22Rv1 (cell line): ENCODE data around the gene WTIP.

Experiments
- ZFX ChIP-seq: fragments of 450-650 bp; IDR thresholded peaks from 2 replicates; pipeline ENCODE4 v1.6.1; 2017; ENCODE audit warnings: antibody characterized with exemption, borderline replicate concordance
- TF ChIP-seq, protein P1 (sequence below): fragments of 450-650 bp; IDR thresholded peaks from 2 replicates; pipeline ENCODE4 v1.5.1; 2017; ENCODE audit warnings: mild to moderate bottlenecking

DNA sequence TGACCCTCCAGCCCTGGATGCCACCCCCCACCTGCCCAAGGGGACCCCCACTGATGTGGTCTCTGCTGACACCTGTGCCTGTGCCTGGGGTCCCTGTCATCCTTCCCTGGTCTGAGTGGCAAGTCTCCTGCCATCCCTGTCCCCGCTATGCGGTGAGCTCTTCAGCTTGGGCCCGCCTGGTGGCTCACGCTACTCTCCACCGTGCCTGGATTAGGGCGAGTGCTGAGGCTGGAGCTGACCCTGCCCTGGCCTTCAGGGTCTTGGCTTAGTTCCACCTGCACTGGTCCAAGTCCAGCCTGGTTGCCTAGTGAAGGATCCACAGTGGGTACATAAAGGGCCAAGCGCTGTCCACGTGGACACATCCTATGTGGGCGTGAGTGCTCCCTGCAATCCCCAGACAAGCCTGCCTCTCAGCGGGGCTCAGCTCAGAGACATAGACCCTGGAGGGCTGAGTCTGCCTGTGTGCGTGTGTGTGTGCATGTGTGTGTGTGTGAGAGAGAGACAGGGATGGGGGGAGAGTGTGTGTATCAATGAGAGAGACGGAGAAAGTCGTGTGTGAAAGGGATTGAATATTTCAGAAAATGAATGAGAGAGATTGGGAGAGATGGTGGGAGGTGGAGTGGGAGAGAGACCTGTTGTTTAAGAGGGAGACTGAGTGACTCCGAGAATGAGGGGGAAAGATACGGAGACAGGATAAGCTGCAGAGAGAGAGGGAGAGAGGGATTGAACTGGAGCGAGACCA, 22.1 kb downstream of the WTIP start:
- TF ChIP-seq, protein P1, sequence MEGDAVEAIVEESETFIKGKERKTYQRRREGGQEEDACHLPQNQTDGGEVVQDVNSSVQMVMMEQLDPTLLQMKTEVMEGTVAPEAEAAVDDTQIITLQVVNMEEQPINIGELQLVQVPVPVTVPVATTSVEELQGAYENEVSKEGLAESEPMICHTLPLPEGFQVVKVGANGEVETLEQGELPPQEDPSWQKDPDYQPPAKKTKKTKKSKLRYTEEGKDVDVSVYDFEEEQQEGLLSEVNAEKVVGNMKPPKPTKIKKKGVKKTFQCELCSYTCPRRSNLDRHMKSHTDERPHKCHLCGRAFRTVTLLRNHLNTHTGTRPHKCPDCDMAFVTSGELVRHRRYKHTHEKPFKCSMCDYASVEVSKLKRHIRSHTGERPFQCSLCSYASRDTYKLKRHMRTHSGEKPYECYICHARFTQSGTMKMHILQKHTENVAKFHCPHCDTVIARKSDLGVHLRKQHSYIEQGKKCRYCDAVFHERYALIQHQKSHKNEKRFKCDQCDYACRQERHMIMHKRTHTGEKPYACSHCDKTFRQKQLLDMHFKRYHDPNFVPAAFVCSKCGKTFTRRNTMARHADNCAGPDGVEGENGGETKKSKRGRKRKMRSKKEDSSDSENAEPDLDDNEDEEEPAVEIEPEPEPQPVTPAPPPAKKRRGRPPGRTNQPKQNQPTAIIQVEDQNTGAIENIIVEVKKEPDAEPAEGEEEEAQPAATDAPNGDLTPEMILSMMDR, result no peak
- no peak for TF ChIP-seq ZFX
